HG02938 (cell line): Measurements from ENCODE around the gene RPSA.
A peak's percentile ranks its signal among the peaks of the same experiment; 100 is the strongest.
"Not testable (repeated sequence)": the region's sequence is repeated elsewhere in the genome, so short reads cannot be mapped to it uniquely, and the experiment has no call there.

Experiments used
- ATAC-seq: cut with Tn5 transposase; IDR thresholded peaks from one replicate; pipeline ENCODE4 v1.9.1; 2021; ENCODE audit warnings: mild to moderate bottlenecking, moderate library complexity; ENCODE audit not compliant: unreplicated experiment

RPSA gene

GRCh38 chr3:39418556-39419225, 12.2 kb downstream of the RPSA start:
- ATAC-seq = not testable (repeated sequence)

- no peak for ATAC-seq
Measured at GRCh38 chr3:39419742-39420315, 13.3 kb downstream of the RPSA start.

DNA sequence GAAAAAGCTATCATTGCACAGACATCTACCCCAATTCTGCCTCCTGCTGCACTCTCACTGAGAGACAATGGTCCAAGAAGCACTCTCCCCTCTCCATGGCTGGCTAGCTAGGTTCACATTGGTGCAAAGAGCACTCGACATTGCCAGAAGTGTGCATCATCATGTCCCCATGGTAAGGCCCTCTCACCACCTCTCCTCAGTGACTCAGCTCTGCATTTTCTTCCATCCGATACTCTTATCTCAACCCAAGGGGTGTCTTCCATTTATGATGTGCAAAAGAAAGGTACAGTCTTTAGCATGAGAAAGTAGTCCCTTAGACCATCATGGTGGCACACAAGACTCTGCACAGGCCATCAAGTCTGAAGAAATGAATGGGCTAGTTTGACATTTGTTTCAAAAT, 14.0 kb downstream of the RPSA start:
- ATAC-seq = no peak

- ATAC-seq = no peak
Measured at GRCh38 chr3:39423436-39423970, 17.0 kb downstream of the RPSA start.

DNA sequence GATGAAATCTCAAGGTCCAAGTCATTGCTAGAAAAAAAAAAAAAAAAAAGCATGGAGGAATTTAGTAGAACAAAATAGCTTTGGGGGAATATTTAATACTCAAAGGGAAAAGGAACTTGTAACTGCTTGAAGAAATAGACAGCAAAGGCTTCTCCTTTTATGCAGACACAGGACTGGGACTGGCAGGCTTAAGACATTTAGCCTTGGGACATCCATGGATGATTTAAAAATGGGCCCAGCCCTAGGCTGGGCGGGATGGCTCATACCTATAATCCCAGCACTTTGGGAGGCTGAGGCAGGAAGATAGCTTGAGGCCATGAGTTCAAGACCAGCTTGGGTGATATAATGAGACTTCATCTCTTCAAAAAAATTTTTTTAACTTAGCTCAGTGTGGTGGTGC, 19.8 kb downstream of the RPSA start:
- ATAC-seq = no peak

DNA sequence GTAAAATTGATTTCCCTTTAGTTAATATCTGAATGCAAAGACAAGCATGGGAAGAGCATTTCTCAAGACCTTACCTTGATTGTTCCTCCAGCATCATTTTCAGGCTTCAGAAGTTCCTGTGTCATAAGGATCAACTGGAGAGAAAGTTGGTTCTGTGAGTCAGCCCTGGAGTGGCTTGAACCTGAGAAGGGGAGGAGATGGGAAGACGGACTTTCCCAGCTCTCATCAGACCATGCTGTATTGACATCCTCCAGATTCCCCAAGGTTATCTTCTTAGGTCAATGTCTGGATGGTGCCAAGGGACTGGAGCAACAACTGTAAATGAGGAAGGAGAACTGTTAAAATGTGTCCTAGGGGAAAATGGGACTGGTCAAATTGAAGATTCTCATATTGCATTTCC, 21.0 kb downstream of the RPSA start:
- ATAC-seq = no peak

DNA sequence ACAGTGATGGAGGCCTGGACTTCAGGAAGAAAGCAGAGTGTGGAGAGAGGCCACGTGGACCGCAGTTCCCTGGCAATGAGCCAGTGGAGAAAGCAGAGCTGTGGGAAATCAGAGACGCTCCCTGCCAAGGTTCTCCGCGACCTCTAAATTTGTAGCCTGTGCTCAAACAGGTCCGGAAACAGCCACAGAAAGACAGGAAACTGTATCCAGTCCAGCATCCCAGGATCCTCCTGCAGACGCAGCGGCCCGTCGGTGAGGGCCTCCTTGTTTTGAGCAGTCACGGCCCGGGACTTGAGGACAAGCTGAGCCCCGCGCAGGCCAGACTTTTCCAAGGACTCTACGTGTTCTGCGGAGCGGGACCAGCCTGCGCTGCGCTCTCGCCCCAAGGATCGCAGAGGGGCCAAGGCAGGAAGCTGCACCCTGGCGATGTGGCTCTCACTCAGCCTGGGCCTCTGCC, 22.3 kb downstream of the RPSA start:
- no peak for ATAC-seq

- no peak for ATAC-seq
Measured at GRCh38 chr3:39429466-39429865, 22.9 kb downstream of the RPSA start.

- no peak for ATAC-seq
Measured at GRCh38 chr3:39432342-39432741, 25.8 kb downstream of the RPSA start.

DNA sequence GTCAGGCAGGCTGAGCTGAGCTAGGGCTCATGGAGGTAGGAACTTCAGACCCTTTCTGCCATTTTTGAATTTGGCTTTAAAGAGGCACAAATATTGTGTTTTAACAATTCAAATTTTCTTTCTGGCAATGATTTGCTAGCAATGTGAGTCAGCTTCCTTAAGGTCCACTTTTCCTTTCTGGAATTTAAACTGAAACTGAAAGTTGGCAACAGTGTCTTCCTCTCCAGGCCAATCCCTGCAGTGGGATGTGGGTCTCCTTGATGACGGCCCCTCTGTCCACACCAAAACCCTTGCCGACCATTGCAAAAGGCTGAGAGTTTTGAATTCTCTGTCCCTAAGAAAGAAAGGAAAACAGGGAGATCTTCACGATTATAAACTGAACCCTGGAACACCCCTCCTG, 27.1 kb downstream of the RPSA start:
- no peak for ATAC-seq

- ATAC-seq = peak; percentile 68
Measured at GRCh38 chr3:39434574-39434973, 28.1 kb downstream of the RPSA start.

DNA sequence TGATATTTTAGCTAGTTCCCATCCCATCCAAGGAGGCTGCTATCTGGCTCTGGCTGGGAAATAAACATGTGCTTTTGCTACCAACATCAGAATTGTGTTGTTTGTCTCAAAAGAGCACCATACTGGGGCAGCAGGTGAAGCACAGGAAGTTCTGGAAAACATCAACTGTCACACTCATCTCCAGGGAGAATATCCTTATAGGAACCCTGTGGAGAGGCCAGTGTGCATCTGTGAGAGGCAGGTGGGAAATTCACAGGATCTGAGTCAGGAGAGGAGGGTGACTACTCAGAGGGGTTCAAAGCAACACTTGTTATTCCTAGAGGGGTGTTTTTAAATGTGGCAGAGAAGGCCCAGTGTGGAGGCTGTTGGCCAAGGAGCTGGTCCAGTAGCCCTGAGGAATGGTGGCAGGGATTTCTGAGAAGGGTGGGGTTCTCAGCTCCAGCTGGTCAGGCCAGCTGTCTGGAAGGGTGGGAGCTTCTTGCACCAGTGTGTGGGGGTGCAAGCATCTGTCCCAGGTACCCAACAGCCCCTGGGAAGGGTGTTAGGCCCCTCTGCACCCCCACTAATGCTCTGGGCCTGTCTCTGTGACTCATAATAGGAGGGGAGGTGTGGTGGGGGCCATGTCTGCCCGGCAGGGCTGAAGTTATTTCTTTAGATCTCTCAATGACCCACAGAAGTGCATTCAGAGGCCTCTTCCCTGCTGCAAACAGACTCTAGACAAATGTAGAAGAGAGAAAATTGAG, 28.7 kb downstream of the RPSA start:
- no peak for ATAC-seq

- no peak for ATAC-seq
Measured at GRCh38 chr3:39438880-39439279, 32.4 kb downstream of the RPSA start.

DNA sequence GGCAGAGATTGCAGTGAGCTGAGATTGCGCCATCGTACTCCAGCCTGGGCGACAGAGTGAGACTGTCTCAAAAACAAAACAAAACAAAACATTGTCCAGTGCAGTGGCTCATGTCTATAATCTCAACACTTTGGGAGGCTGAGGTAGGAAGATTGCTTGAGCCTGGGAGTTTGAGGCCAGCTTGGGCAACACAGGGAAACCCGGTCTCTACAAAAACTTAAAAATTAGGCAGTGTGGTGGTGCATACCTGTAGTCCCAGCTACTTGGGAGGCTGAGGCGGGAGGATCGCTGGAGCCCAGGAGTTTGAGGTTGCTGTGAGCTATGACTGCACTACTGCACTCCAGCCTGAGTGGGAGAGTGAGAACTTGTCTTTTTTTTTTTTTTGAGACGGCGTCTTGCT, 33.8 kb downstream of the RPSA start:
- ATAC-seq = no peak

DNA sequence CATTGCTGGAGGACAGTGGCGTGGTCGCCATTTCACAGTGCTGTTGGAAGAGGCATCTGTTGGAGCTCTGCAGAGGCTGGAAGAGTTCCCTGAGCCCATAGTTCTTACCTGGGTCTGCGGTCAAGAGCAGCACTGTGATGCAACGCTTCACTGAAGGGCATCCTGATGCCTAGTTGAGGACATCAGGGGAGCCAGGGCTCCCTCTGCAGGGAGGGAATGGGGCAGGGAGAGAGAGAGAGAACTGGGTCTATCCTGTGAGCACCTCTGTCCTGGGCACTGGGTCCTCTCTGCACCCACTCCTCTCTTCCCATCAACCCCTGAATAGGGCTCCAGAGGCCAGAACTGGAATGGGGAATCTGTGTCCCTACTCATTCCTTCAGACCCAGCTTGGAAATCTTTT, 37.0 kb downstream of the RPSA start:
- ATAC-seq = no peak

GRCh38 chr3:39445927-39446326, 39.4 kb downstream of the RPSA start:
- ATAC-seq = no peak

DNA sequence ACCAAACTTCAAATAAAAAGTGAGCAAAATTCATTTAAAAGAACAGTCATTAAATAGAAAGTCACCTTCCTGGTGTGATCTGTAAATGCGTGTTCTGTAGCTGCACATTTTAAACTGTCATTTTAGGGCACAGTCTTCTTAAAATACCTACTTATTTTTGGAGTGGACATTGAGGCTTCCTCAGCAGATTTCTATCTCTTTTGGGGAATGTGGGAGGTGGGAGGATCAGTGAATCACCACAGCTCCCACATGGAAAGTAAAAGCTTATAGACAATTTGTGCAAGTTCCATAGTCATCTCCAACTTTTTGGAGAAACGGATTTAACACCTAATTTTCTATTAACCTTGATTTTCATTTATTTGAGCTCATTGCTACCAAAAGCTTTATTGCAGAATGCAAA, 39.9 kb downstream of the RPSA start:
- no peak for ATAC-seq

- no peak for ATAC-seq
Measured at GRCh38 chr3:39447637-39448483, 41.3 kb downstream of the RPSA start.

- ATAC-seq = no peak
Measured at GRCh38 chr3:39448506-39449233, 42.1 kb downstream of the RPSA start.

DNA sequence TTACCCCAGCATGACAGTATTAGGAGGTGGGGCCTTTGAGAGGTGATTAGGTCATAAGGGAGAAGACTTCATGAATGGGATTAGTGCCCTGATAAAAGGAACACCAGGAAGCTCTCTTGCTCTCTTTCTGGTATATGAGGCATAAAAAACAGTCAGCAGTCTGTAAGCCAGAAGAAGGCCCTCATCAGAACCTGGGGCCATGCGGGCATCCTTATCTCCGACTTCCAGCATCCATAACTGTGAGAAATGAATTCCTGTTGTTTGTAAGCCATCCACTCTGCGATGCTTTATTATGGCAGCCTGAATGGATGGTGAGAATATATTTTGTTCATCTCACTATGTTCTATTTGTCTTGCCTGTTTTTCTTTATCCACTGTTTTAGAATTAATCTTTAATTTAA, 43.3 kb downstream of the RPSA start:
- ATAC-seq = no peak
